Epithelial cell of esophagus (primary cell): ENCODE measurements around the gene RTKN.
A peak's percentile ranks its signal among the peaks of the same experiment; 100 is the strongest.

ENCODE experiments used
- DNase-seq: peaks from one replicate; pipeline ENCODE4 v3.0.0; 2010; ENCODE audit warnings: low read depth
- H3K4me3 ChIP-seq: 2 replicates; pipeline ENCODE4 v1.5.1; 2011; ENCODE audit warnings: mild to moderate bottlenecking, low read length, control low read depth
- TF ChIP-seq, protein P1 (sequence below): IDR thresholded peaks from 2 replicates; pipeline ENCODE4 v1.5.1; 2011; ENCODE audit warnings: low read depth, mild to moderate bottlenecking, low read length, control low read depth, inconsistent platforms; ENCODE audit not compliant: insufficient read depth; ENCODE audit errors: missing control alignments

The RTKN gene

DNA sequence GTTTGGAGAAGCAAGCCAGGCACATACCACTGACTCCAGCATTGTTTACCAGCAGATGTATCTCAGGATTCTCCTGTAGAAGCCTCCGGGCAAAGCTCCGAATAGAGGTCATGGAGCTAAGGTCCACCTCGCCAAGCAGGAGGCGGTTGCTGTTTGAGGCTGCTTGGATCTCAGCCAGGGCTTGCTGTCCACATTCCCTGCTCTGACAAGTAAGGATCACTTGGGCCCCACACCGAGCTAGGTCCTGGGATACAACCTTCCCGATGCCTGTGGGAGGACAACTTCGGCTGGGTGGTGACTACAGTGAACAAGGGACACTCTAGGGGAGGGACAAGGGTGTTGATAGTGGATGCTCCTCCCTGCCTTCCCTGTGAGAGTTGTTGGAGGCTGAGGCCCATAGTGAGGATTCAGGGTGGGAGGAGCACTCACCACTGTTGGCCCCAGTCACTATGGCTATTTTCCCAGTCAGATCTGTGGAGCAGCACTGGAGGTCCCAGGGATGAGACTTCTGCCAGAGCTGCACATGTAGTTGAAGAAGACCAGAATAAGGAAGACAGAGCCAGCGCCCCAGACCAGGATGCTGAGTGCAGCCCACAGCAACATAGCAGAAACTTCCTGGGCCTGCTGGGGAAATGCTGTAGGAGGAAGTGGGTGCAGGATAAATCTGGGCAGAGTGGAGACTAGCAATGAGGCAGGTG is 28.6 kb downstream of the RTKN start:
- DNase-seq, result no peak
- H3K4me3 ChIP-seq, result no peak overlapping the region
- TF ChIP-seq, protein P1, sequence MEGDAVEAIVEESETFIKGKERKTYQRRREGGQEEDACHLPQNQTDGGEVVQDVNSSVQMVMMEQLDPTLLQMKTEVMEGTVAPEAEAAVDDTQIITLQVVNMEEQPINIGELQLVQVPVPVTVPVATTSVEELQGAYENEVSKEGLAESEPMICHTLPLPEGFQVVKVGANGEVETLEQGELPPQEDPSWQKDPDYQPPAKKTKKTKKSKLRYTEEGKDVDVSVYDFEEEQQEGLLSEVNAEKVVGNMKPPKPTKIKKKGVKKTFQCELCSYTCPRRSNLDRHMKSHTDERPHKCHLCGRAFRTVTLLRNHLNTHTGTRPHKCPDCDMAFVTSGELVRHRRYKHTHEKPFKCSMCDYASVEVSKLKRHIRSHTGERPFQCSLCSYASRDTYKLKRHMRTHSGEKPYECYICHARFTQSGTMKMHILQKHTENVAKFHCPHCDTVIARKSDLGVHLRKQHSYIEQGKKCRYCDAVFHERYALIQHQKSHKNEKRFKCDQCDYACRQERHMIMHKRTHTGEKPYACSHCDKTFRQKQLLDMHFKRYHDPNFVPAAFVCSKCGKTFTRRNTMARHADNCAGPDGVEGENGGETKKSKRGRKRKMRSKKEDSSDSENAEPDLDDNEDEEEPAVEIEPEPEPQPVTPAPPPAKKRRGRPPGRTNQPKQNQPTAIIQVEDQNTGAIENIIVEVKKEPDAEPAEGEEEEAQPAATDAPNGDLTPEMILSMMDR, result no peak

DNA sequence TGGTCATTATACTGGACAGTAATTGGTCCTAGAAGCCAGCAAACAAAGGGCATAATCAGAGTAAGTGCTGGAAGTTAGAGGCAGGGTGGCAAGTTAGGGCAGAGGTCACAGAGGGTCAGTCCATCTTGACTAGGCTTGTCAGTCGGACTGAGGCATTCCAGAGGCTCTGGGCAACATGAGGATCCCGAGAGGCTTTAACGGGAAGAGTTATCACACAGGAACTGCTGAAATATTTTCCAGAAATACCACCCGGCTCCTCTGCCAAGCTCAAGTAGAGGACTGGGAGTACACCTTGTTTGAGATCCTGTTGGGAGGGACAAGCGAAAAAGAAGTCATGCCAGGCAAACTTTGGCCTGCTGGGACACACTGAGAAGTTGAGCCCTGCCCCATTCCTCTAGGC is 34.1 kb downstream of the RTKN start:
- TF ChIP-seq, protein P1, result no peak
- H3K4me3 ChIP-seq, result no peak overlapping the region
- DNase-seq, result no peak

DNA sequence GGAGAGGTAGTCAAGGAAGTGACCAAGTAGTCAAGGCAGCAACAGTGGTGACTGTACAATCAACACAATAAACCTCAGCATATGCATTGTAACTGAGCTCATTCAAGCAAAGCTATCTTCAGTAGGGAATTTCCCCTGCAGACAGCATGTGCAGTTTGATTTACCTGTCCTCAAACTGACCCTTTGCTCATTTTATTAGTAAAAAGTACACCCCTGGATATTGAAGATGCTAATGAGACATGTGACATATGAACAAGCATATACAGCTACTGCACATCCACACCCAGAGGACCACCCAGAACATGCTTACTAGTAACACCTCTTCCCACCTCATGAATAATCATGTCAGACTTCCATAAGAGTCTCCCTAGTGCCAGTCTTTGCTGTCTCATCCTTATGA is 35.7 kb downstream of the RTKN start:
- H3K4me3 ChIP-seq, result no peak overlapping the region
- peak; percentile 75 for DNase-seq
- TF ChIP-seq, protein P1, result no peak

DNA sequence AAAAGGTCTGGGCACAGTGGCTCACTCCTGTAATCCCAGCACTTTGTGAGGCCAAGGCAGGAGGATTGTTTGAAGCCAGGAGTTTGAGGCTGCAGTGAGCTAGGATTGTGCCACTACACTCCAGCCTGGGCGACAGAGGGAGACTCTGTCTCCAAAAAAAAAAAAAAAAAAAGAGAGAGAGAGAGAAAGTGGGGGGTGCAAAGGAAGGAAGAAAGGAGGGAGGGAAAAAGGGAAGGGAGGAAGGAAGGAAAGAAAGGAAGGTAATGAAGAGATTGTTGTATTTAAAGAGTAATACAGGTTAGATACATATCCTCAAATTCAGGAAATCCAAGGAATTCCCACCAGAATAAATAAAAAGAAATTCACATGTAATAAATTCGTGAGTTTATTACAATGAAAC is 39.8 kb downstream of the RTKN start:
- TF ChIP-seq, protein P1, result no peak
- H3K4me3 ChIP-seq, result no peak overlapping the region
- DNase-seq, result no peak

DNA sequence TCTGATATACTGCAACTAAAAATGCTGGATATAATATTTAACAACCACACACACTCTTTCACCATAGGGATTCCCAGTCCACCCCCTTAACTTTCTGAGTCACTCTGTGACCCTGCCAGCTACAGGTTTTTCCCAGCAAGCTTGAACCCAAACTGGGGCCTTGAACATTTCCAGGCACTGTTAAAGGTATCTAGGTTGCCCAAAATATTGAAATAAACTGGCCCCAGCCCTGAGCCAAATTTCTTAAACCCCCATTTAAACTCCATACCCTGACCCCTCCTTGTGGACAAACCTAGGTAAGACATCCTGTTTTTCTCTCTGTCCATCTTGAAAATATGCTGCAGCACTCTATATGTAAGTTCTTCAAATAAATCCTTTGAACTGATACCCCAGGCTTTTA is 42.0 kb downstream of the RTKN start:
- TF ChIP-seq, protein P1, result peak; percentile 59
- H3K4me3 ChIP-seq, result no peak overlapping the region
- DNase-seq, result peak; percentile 52

DNA sequence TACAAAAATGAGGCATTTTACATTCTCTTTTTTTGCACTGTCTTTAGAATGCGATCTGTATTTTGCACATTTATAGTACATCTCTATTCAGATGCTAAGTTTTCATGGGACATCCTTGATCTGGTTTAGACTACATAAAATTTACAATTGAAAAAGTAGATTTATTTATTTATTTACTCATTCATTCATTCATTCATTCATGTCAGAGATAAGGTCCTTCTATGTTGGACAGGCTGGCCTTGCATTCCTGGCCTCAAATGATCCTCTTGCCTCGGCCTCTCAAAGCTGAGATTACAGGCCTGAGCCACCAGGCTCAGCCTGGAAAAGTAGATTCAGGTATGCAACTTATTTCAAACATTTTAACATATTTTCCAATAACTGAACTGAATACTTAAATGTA is 45.6 kb downstream of the RTKN start:
- DNase-seq, result no peak
- TF ChIP-seq, protein P1, result no peak
- no peak overlapping the region for H3K4me3 ChIP-seq

DNA sequence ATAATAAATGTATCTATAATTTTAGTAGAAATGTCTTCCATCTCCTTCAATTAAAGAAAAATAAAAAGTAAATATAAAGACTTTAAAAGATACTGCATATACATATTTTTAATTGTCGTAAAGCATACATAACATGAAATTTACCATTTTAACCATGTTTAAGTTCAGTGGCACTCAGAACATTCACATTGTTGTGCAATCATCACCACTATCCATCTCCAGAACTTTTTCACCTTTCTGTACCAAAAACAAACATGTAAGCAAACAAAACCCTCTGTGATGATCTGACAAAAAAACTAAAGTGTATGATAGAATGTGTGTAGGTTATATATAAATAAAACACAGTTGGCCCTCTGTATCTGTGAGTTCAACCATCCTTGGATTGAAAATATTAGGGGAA is 48.2 kb downstream of the RTKN start:
- H3K4me3 ChIP-seq, result no peak overlapping the region
- DNase-seq, result no peak
- TF ChIP-seq, protein P1, result no peak
